Effector memory CD8-positive, alpha-beta T cell (primary cell): ENCODE measurements around the gene SRPK2.

ENCODE experiments used
- ATAC-seq: fragments of 150-1000 bp; cut with Tn5 transposase; replicated peaks from 2 replicates; pipeline ENCODE4 v1.10.0; 2021; ENCODE audit warnings: mild to moderate bottlenecking, moderate library complexity
- DNase-seq, 3 experiments: peaks; one replicate each; pipeline ENCODE4 v3.0.0; 2021
- H3K27ac Mint-ChIP-seq, 2 donors: one replicate each; pipeline ENCODE4 v1.8.0; 2022; ENCODE audit warnings: mild to moderate bottlenecking in 2 of 2, mixed read lengths in 2 of 2, moderate library complexity in 2 of 2
- H3K27me3 Mint-ChIP-seq, 2 donors: one replicate each; pipeline ENCODE4 v1.8.0; 2022; ENCODE audit warnings: mixed read lengths in 2 of 2
- H3K36me3 Mint-ChIP-seq: one replicate; pipeline ENCODE4 v1.8.0; 2022; ENCODE audit warnings: mild to moderate bottlenecking, moderate library complexity, mixed read lengths; ENCODE audit not compliant: insufficient read depth
- H3K4me1 Mint-ChIP-seq, 2 donors: one replicate each; pipeline ENCODE4 v1.8.0; 2022; ENCODE audit warnings: low read depth in 2 of 2, mixed read lengths in 2 of 2
- H3K4me3 Mint-ChIP-seq, 2 donors: one replicate each; pipeline ENCODE4 v1.8.0; 2022; ENCODE audit warnings: mild to moderate bottlenecking in 2 of 2, mixed read lengths in 2 of 2, moderate library complexity in 2 of 2
- H3K9me3 Mint-ChIP-seq, 2 donors: one replicate each; pipeline ENCODE4 v1.8.0; 2022; ENCODE audit warnings: mixed read lengths in 2 of 2

Gene SRPK2

GRCh38 chr7:105224884-105225651 lies 163.7 kb downstream of the SRPK2 start:
- Mint-ChIP-seq H3K9me3 (no peaks in the 10 kb centered on the region), H3K27ac (peak overlapping the region; percentile 61 to 83), H3K4me1 (peaks cover 22 to 40% of the 10 kb centered on the region in 2 donors), H3K4me3 (peak overlapping the region in 1 of 2 donors; percentile 52), H3K36me3 (no peaks in the 10 kb centered on the region), H3K27me3 (no peaks in the 10 kb centered on the region)
- ATAC-seq (peak; percentile 53), DNase-seq (no peak)

GRCh38 chr7:105222953-105223352 lies 165.8 kb downstream of the SRPK2 start:
- no peak for ATAC-seq
- no peak for DNase-seq
- no peaks in the 10 kb centered on the region for H3K27me3 Mint-ChIP-seq
- H3K36me3 Mint-ChIP-seq: no peaks in the 10 kb centered on the region
- no peaks in the 10 kb centered on the region for H3K9me3 Mint-ChIP-seq
- no peak overlapping the region for H3K4me3 Mint-ChIP-seq
- H3K27ac Mint-ChIP-seq: no peak overlapping the region
- H3K4me1 Mint-ChIP-seq: peaks cover 30 to 52% of the 10 kb centered on the region in 2 donors

- DNase-seq: no peak
- no peaks in the 10 kb centered on the region for H3K9me3 Mint-ChIP-seq
- H3K27me3 Mint-ChIP-seq: no peaks in the 10 kb centered on the region
- H3K27ac Mint-ChIP-seq: no peak overlapping the region
- peaks cover 42 to 69% of the 10 kb centered on the region in 2 donors for H3K4me1 Mint-ChIP-seq
- no peak for ATAC-seq
- H3K4me3 Mint-ChIP-seq: no peak overlapping the region
- no peaks in the 10 kb centered on the region for H3K36me3 Mint-ChIP-seq
Measured at GRCh38 chr7:105219771-105220160, 169.0 kb downstream of the SRPK2 start.

- Mint-ChIP-seq H3K27ac (no peak overlapping the region), H3K4me1 (peaks cover 43 to 71% of the 10 kb centered on the region in 2 donors), H3K36me3 (no peaks in the 10 kb centered on the region), H3K9me3 (no peaks in the 10 kb centered on the region), H3K27me3 (no peaks in the 10 kb centered on the region), H3K4me3 (no peak overlapping the region)
- ATAC-seq: no peak
- DNase-seq: no peak
Measured at GRCh38 chr7:105218939-105219770, 169.6 kb downstream of the SRPK2 start.

GRCh38 chr7:105218215-105218614 lies 170.5 kb downstream of the SRPK2 start:
- no peaks in the 10 kb centered on the region for H3K36me3 Mint-ChIP-seq
- no peak for DNase-seq
- no peak for ATAC-seq
- peaks cover 46 to 75% of the 10 kb centered on the region in 2 donors for H3K4me1 Mint-ChIP-seq
- no peaks in the 10 kb centered on the region for H3K27me3 Mint-ChIP-seq
- no peak overlapping the region for H3K27ac Mint-ChIP-seq
- H3K4me3 Mint-ChIP-seq: no peak overlapping the region
- no peaks in the 10 kb centered on the region for H3K9me3 Mint-ChIP-seq

- ATAC-seq (no peak), DNase-seq (no peak)
- Mint-ChIP-seq H3K36me3 (no peaks in the 10 kb centered on the region), H3K27ac (no peak overlapping the region), H3K9me3 (no peaks in the 10 kb centered on the region), H3K4me3 (no peak overlapping the region), H3K27me3 (no peaks in the 10 kb centered on the region), H3K4me1 (peaks cover 54 to 84% of the 10 kb centered on the region in 2 donors)
Measured at GRCh38 chr7:105216786-105217185, 171.9 kb downstream of the SRPK2 start.

- ATAC-seq (no peak), DNase-seq (no peak)
- H3K27me3 Mint-ChIP-seq: no peaks in the 10 kb centered on the region
- no peaks in the 10 kb centered on the region for H3K9me3 Mint-ChIP-seq
- H3K36me3 Mint-ChIP-seq: no peaks in the 10 kb centered on the region
- no peak overlapping the region for H3K27ac Mint-ChIP-seq
- H3K4me3 Mint-ChIP-seq: no peak overlapping the region
- H3K4me1 Mint-ChIP-seq: peaks cover 50 to 85% of the 10 kb centered on the region in 2 donors
Measured at GRCh38 chr7:105215821-105216220, 172.9 kb downstream of the SRPK2 start.

GRCh38 chr7:105215182-105215581 lies 173.5 kb downstream of the SRPK2 start:
- H3K9me3 Mint-ChIP-seq: no peaks in the 10 kb centered on the region
- H3K4me3 Mint-ChIP-seq: peak overlapping the region in 1 of 2 donors; percentile 0
- DNase-seq (no peak), ATAC-seq (no peak)
- H3K36me3 Mint-ChIP-seq: no peaks in the 10 kb centered on the region
- H3K4me1 Mint-ChIP-seq: peaks cover 57 to 86% of the 10 kb centered on the region in 2 donors
- no peak overlapping the region for H3K27ac Mint-ChIP-seq
- no peaks in the 10 kb centered on the region for H3K27me3 Mint-ChIP-seq

GRCh38 chr7:105213611-105214010 lies 175.1 kb downstream of the SRPK2 start:
- ATAC-seq (peak; percentile 27), DNase-seq (no peak)
- Mint-ChIP-seq H3K9me3 (no peaks in the 10 kb centered on the region), H3K4me3 (no peak overlapping the region), H3K27ac (peak overlapping the region in 1 of 2 donors; percentile 66), H3K4me1 (peaks cover 55 to 83% of the 10 kb centered on the region in 2 donors), H3K36me3 (no peaks in the 10 kb centered on the region), H3K27me3 (no peaks in the 10 kb centered on the region)

- Mint-ChIP-seq H3K27ac (peak overlapping the region in 1 of 2 donors; percentile 25), H3K36me3 (no peaks in the 10 kb centered on the region), H3K4me1 (peaks cover 55 to 85% of the 10 kb centered on the region in 2 donors), H3K27me3 (no peaks in the 10 kb centered on the region), H3K4me3 (no peak overlapping the region), H3K9me3 (no peaks in the 10 kb centered on the region)
- no peak for ATAC-seq
- DNase-seq: no peak
Measured at GRCh38 chr7:105212212-105212611, 176.5 kb downstream of the SRPK2 start.

GRCh38 chr7:105210721-105211205 lies 178.0 kb downstream of the SRPK2 start:
- Mint-ChIP-seq H3K9me3 (no peaks in the 10 kb centered on the region), H3K4me3 (peak overlapping the region in 1 of 2 donors; percentile 6), H3K36me3 (no peaks in the 10 kb centered on the region), H3K27ac (peak overlapping the region; percentile 10 to 88), H3K4me1 (peaks cover 52 to 85% of the 10 kb centered on the region in 2 donors), H3K27me3 (no peaks in the 10 kb centered on the region)
- no peak for DNase-seq
- peak; percentile 71 for ATAC-seq

- Mint-ChIP-seq H3K9me3 (no peaks in the 10 kb centered on the region), H3K27ac (peak overlapping the region; percentile 23 to 88), H3K27me3 (no peaks in the 10 kb centered on the region), H3K4me3 (peak overlapping the region; percentile 6 to 30), H3K4me1 (peaks cover 52 to 82% of the 10 kb centered on the region in 2 donors), H3K36me3 (peaks cover 8% of the 10 kb centered on the region)
- ATAC-seq (no peak), DNase-seq (no peak)
Measured at GRCh38 chr7:105209870-105210269, 178.9 kb downstream of the SRPK2 start.

GRCh38 chr7:105209433-105209832 lies 179.3 kb downstream of the SRPK2 start:
- Mint-ChIP-seq H3K27ac (peak overlapping the region; percentile 6 to 23), H3K4me1 (peaks cover 50 to 78% of the 10 kb centered on the region in 2 donors), H3K27me3 (no peaks in the 10 kb centered on the region), H3K4me3 (peak overlapping the region in 1 of 2 donors; percentile 30), H3K36me3 (peaks cover 8% of the 10 kb centered on the region), H3K9me3 (no peaks in the 10 kb centered on the region)
- no peak for ATAC-seq
- DNase-seq: no peak
